Measurements from ENCODE around the gene NR1D2. TPM values are rescaled to one million over a fixed set of nuclear protein-coding genes. Genes with fewer than 3 reads are reported as not detected.

Gene NR1D2
- polyA plus RNA-seq, 1 donor from 2014 or later: 12.9 TPM

- H3K79me2 ChIP-seq (replicated peaks; ENCODE audit: insufficient read depth, low read length): no peaks in the 10 kb centered on the region
- H2AFZ ChIP-seq (ENCODE audit: low read depth, low read length): no peak overlapping the region
- no peaks in the 10 kb centered on the region for H3F3A ChIP-seq (ENCODE audit: insufficient read depth, low read length, poor library complexity, severe bottlenecking)
- no peaks in the 10 kb centered on the region for H4K20me1 ChIP-seq (ENCODE audit: insufficient read depth)
- H3K27ac ChIP-seq (ENCODE audit: low read length): no peak overlapping the region
- no peaks in the 10 kb centered on the region for H3K9me3 ChIP-seq (ENCODE audit: low read length)
- H3K4me2 ChIP-seq (ENCODE audit: low read length): no peak overlapping the region
- H3K4me3 ChIP-seq (ENCODE audit: low read length): no peak overlapping the region
- H3K9ac ChIP-seq (ENCODE audit: low read length): no peak overlapping the region
- no peaks in the 10 kb centered on the region for H3K36me3 ChIP-seq (ENCODE audit: insufficient read depth, low read length)
- H3K27me3 ChIP-seq (ENCODE audit: insufficient read depth, low read depth, low read length): no peaks in the 10 kb centered on the region
- H3K9me2 ChIP-seq (ENCODE audit: insufficient read depth, low read length): no peaks in the 10 kb centered on the region
- no peak for TF ChIP-seq SMC3 (conservative IDR thresholded peaks at IDR 0.05; ENCODE audit: poor library complexity)
These were observed 67.6 kb downstream of the NR1D2 start for GRCh38 chr3:24012589-24013269.

GRCh38 chr3:24017305-24017704, 72.2 kb downstream of the NR1D2 start:
- no peaks in the 10 kb centered on the region for H3K27me3 ChIP-seq (ENCODE audit: insufficient read depth, low read depth, low read length)
- no peak overlapping the region for H3K9ac ChIP-seq (ENCODE audit: low read length)
- no peaks in the 10 kb centered on the region for H3K79me2 ChIP-seq (replicated peaks; ENCODE audit: insufficient read depth, low read length)
- H3K36me3 ChIP-seq (ENCODE audit: insufficient read depth, low read length): no peaks in the 10 kb centered on the region
- TF ChIP-seq CTCF (IDR thresholded peaks at IDR 0.05; ENCODE audit: poor library complexity, severe bottlenecking): no peak
- TF ChIP-seq POLR2AphosphoS5 (IDR thresholded peaks at IDR 0.05): no peak
- no peak for TF ChIP-seq REST (IDR thresholded peaks at IDR 0.05; ENCODE audit: borderline replicate concordance)
- H3K4me2 ChIP-seq (ENCODE audit: low read length): no peak overlapping the region
- H3K27ac ChIP-seq (ENCODE audit: low read length): no peak overlapping the region
- H2AFZ ChIP-seq (ENCODE audit: low read depth, low read length): no peak overlapping the region
- H3F3A ChIP-seq (ENCODE audit: insufficient read depth, low read length, poor library complexity, severe bottlenecking): no peaks in the 10 kb centered on the region
- H3K9me2 ChIP-seq (ENCODE audit: insufficient read depth, low read length): no peaks in the 10 kb centered on the region
- H3K4me3 ChIP-seq (ENCODE audit: low read length): no peak overlapping the region
- no peaks in the 10 kb centered on the region for H3K9me3 ChIP-seq (ENCODE audit: low read length)
- no peaks in the 10 kb centered on the region for H4K20me1 ChIP-seq (ENCODE audit: insufficient read depth)

- Histone ChIP-seq H3K36me3 (ENCODE audit: insufficient read depth, low read length) (no peaks in the 10 kb centered on the region), H3K9me3 (ENCODE audit: low read length) (no peaks in the 10 kb centered on the region), H3F3A (ENCODE audit: insufficient read depth, low read length, poor library complexity, severe bottlenecking) (no peaks in the 10 kb centered on the region), H3K4me3 (ENCODE audit: low read length) (no peak overlapping the region), H2AFZ (ENCODE audit: low read depth, low read length) (no peak overlapping the region), H4K20me1 (ENCODE audit: insufficient read depth) (no peaks in the 10 kb centered on the region), H3K9me2 (ENCODE audit: insufficient read depth, low read length) (no peaks in the 10 kb centered on the region), H3K9ac (ENCODE audit: low read length) (no peak overlapping the region), H3K79me2 (replicated peaks; ENCODE audit: insufficient read depth, low read length) (no peaks in the 10 kb centered on the region), H3K27me3 (ENCODE audit: insufficient read depth, low read depth, low read length) (no peaks in the 10 kb centered on the region), H3K4me2 (ENCODE audit: low read length) (no peak overlapping the region), H3K27ac (ENCODE audit: low read length) (no peak overlapping the region)
- TF ChIP-seq POLR2AphosphoS5 (IDR thresholded peaks at IDR 0.05) (no peak), REST (IDR thresholded peaks at IDR 0.05; ENCODE audit: borderline replicate concordance) (no peak), EP300 (conservative IDR thresholded peaks at IDR 0.05; ENCODE audit: poor library complexity, severe bottlenecking) (no peak), TAF1 (IDR thresholded peaks at IDR 0.05; ENCODE audit: low read depth) (no peak), MXI1 (conservative IDR thresholded peaks at IDR 0.05; ENCODE audit: poor library complexity, severe bottlenecking) (no peak), EZH2 (IDR thresholded peaks at IDR 0.05; ENCODE audit: borderline replicate concordance, insufficient read depth, low read length, poor library complexity, severe bottlenecking) (no peak), CTCF (IDR thresholded peaks at IDR 0.05; ENCODE audit: poor library complexity, severe bottlenecking) (no peak), SMC3 (conservative IDR thresholded peaks at IDR 0.05; ENCODE audit: poor library complexity) (no peak), RAD21 (conservative IDR thresholded peaks at IDR 0.05) (no peak)
These were observed 73.9 kb downstream of the NR1D2 start for GRCh38 chr3:24018784-24019570.

Measured in neural cell (in vitro differentiated cells).